ENCODE results near the gene PTPRJ.

The PTPRJ gene

DNA sequence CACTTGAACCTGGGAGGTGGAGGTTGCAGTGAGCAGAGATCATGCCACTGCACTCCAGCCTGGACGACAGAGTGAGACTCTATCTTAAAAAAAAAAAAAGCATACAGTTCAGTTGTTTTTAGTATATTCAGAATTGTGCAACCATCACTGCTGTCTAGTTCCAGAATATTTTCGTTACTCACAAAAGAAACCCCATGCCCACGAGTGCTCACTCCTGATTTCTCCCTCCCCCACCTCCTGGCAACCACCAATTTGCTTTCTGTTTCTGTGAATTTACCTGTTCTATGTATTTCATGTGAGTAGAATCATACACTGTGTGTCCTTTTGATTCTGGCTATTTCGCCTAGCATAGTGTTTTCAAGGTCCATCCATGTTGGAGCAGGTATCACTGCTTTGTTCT is 24.8 kb downstream of the PTPRJ start:
- H3K23ac ChIP-seq (ENCODE audit: low read length in 2 of 2) = no peak overlapping the region
- H3K27me3 ChIP-seq (ENCODE audit: control insufficient read depth in 1 of 2, insufficient read depth in 1 of 2, low read length in 2 of 2) = no peaks in the 10 kb centered on the region
- H2BK12ac ChIP-seq (ENCODE audit: low read length in 2 of 2) = no peak overlapping the region
- peaks cover 0 to 3% of the 10 kb centered on the region in 2 experiments for H3K36me3 ChIP-seq (ENCODE audit: control insufficient read depth in 1 of 2, insufficient read depth in 2 of 2, low read depth in 1 of 2, low read length in 2 of 2)
- H2BK120ac ChIP-seq (ENCODE audit: low read depth, low read length) = no peak overlapping the region
- no peak overlapping the region for H4K91ac ChIP-seq (ENCODE audit: low read length)
- H3K14ac ChIP-seq (ENCODE audit: low read length in 2 of 2) = no peak overlapping the region
- 83% methylated on average over 3 of the region's 4 CpGs for WGBS
- H3K4me1 ChIP-seq (ENCODE audit: control insufficient read depth, insufficient read depth, low read depth, low read length) = peaks cover 40% of the 10 kb centered on the region
- no peak overlapping the region for H3K4me2 ChIP-seq (ENCODE audit: low read length, poor library complexity, severe bottlenecking)
- no peak for DNase-seq
- no peak overlapping the region for H2BK5ac ChIP-seq (ENCODE audit: low read depth, low read length, poor library complexity, severe bottlenecking)
- H3K4ac ChIP-seq (ENCODE audit: low read depth in 1 of 2, low read length in 2 of 2) = no peak overlapping the region
- no peak overlapping the region for H3K27ac ChIP-seq (ENCODE audit: low read length, poor library complexity, severe bottlenecking)
- H2BK15ac ChIP-seq (ENCODE audit: low read depth, poor library complexity, severe bottlenecking) = no peak overlapping the region
- no peaks in the 10 kb centered on the region for H3K79me1 ChIP-seq (replicated peaks; ENCODE audit: low read length, poor library complexity, severe bottlenecking)
- no peak overlapping the region for H3K18ac ChIP-seq (ENCODE audit: low read depth in 1 of 2, low read length in 2 of 2)
- no peaks in the 10 kb centered on the region for H3K9me3 ChIP-seq (ENCODE audit: control insufficient read depth, low read length)
- H3K4me3 ChIP-seq (ENCODE audit: insufficient read depth in 1 of 2, low read depth in 1 of 2, low read length in 2 of 2) = peak overlapping the region in 1 of 2 experiments; percentile 1
- no peak overlapping the region for H2AFZ ChIP-seq (ENCODE audit: low read depth, low read length)
- no peak overlapping the region for H2AK5ac ChIP-seq (ENCODE audit: low read length, severe bottlenecking)
- H3K9ac ChIP-seq (ENCODE audit: low read length) = no peak overlapping the region
- no peak overlapping the region for H4K8ac ChIP-seq (ENCODE audit: low read length)

DNA sequence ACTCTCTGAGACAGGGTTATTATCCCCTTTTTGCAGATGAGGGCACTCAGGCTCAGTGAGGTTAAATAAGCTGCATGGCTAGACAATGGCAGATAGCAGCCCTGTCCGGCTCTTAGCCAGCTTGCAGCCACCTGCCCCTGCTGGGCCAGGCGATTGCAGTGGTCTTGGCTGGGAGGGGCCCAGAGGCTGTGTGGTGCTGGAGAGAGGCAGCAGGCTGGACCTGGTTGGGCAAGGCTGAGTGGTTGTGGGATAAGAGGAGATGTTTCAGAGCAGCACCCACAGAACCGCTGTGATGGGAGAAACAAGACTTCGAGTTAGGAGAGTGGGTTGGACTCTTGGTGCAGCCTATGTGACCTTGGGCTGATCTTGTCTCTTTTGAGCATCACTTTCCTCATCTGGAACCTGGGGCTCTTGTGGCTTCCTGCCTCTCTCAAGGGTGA is 25.5 kb downstream of the PTPRJ start:
- no peak overlapping the region for H3K23ac ChIP-seq (ENCODE audit: low read length in 2 of 2)
- H3K79me1 ChIP-seq (replicated peaks; ENCODE audit: low read length, poor library complexity, severe bottlenecking) = no peaks in the 10 kb centered on the region
- no peak overlapping the region for H3K4me3 ChIP-seq (ENCODE audit: insufficient read depth in 1 of 2, low read depth in 1 of 2, low read length in 2 of 2)
- no peak overlapping the region for H3K4ac ChIP-seq (ENCODE audit: low read depth in 1 of 2, low read length in 2 of 2)
- peak overlapping the region; percentile 8 for H2AK5ac ChIP-seq (ENCODE audit: low read length, severe bottlenecking)
- no peak overlapping the region for H3K14ac ChIP-seq (ENCODE audit: low read length in 2 of 2)
- no peak for DNase-seq
- H3K27me3 ChIP-seq (ENCODE audit: control insufficient read depth in 1 of 2, insufficient read depth in 1 of 2, low read length in 2 of 2) = no peaks in the 10 kb centered on the region
- H4K8ac ChIP-seq (ENCODE audit: low read length) = no peak overlapping the region
- peaks cover 0 to 3% of the 10 kb centered on the region in 2 experiments for H3K36me3 ChIP-seq (ENCODE audit: control insufficient read depth in 1 of 2, insufficient read depth in 2 of 2, low read depth in 1 of 2, low read length in 2 of 2)
- no peak overlapping the region for H4K91ac ChIP-seq (ENCODE audit: low read length)
- no peak overlapping the region for H2BK120ac ChIP-seq (ENCODE audit: low read depth, low read length)
- H3K9me3 ChIP-seq (ENCODE audit: control insufficient read depth, low read length) = no peaks in the 10 kb centered on the region
- H3K4me2 ChIP-seq (ENCODE audit: low read length, poor library complexity, severe bottlenecking) = no peak overlapping the region
- H3K27ac ChIP-seq (ENCODE audit: low read length, poor library complexity, severe bottlenecking) = peak overlapping the region; percentile 11
- peak overlapping the region in 1 of 2 experiments; percentile 21 for H2BK12ac ChIP-seq (ENCODE audit: low read length in 2 of 2)
- peak overlapping the region; percentile 16 to 71 for H3K18ac ChIP-seq (ENCODE audit: low read depth in 1 of 2, low read length in 2 of 2)
- WGBS = 81% methylated on average over 4 of the region's 4 CpGs
- H3K4me1 ChIP-seq (ENCODE audit: control insufficient read depth, insufficient read depth, low read depth, low read length) = peaks cover 35% of the 10 kb centered on the region
- H2BK5ac ChIP-seq (ENCODE audit: low read depth, low read length, poor library complexity, severe bottlenecking) = no peak overlapping the region
- no peak overlapping the region for H2BK15ac ChIP-seq (ENCODE audit: low read depth, poor library complexity, severe bottlenecking)
- peak overlapping the region; percentile 58 for H3K9ac ChIP-seq (ENCODE audit: low read length)
- no peak overlapping the region for H2AFZ ChIP-seq (ENCODE audit: low read depth, low read length)

DNA sequence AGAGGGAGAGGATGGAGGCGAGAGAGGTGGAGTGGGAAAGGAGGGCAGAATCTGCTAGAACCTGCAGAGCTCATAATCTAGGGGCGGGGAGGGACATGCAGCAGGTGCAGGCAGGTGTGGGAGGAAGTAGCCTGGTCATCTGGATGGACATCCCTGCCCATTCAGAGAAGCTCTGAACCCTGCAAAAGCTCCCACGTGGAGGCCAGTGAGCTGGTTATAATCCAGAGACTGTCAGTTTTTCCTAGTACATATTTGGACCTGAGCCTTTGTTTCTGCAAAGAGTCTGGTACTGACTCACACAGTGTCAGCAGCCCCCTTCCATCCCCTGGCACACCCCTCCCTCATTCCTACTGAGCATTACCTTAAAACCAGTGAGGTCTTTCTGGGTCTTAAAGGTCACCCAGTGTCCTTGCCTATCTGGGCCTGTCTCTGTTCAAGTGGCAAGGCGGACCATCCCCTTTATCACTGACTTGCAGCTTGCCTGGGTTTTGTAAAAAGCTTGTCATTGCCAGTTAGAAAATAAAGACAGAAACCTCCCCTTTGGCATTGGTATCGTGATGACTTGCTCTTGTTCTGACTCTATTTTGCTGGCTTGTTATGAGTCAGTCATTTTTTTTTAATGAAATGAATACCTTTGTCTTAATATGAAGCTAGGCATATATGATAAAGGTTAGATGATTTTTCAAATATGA is 26.1 kb downstream of the PTPRJ start:
- Histone ChIP-seq H4K91ac (ENCODE audit: low read length) (no peak overlapping the region), H3K9me3 (ENCODE audit: control insufficient read depth, low read length) (no peaks in the 10 kb centered on the region), H3K27me3 (ENCODE audit: control insufficient read depth in 1 of 2, insufficient read depth in 1 of 2, low read length in 2 of 2) (no peaks in the 10 kb centered on the region), H3K4me3 (ENCODE audit: insufficient read depth in 1 of 2, low read depth in 1 of 2, low read length in 2 of 2) (peak overlapping the region in 1 of 2 experiments; percentile 36), H3K4ac (ENCODE audit: low read depth in 1 of 2, low read length in 2 of 2) (no peak overlapping the region), H4K8ac (ENCODE audit: low read length) (no peak overlapping the region), H3K9ac (ENCODE audit: low read length) (peak overlapping the region; percentile 58), H3K36me3 (ENCODE audit: control insufficient read depth in 1 of 2, insufficient read depth in 2 of 2, low read depth in 1 of 2, low read length in 2 of 2) (peaks cover 0 to 5% of the 10 kb centered on the region in 2 experiments), H3K23ac (ENCODE audit: low read length in 2 of 2) (no peak overlapping the region), H3K27ac (ENCODE audit: low read length, poor library complexity, severe bottlenecking) (peak overlapping the region; percentile 43), H3K18ac (ENCODE audit: low read depth in 1 of 2, low read length in 2 of 2) (no peak overlapping the region), H2BK120ac (ENCODE audit: low read depth, low read length) (no peak overlapping the region), H3K79me1 (replicated peaks; ENCODE audit: low read length, poor library complexity, severe bottlenecking) (no peaks in the 10 kb centered on the region), H3K14ac (ENCODE audit: low read length in 2 of 2) (no peak overlapping the region), H2BK12ac (ENCODE audit: low read length in 2 of 2) (no peak overlapping the region), H3K4me1 (ENCODE audit: control insufficient read depth, insufficient read depth, low read depth, low read length) (peaks cover 32% of the 10 kb centered on the region), H2BK15ac (ENCODE audit: low read depth, poor library complexity, severe bottlenecking) (no peak overlapping the region), H2AK5ac (ENCODE audit: low read length, severe bottlenecking) (no peak overlapping the region), H3K4me2 (ENCODE audit: low read length, poor library complexity, severe bottlenecking) (no peak overlapping the region), H2BK5ac (ENCODE audit: low read depth, low read length, poor library complexity, severe bottlenecking) (no peak overlapping the region), H2AFZ (ENCODE audit: low read depth, low read length) (no peak overlapping the region)
- 80% methylated on average over 5 of the region's 5 CpGs for WGBS
- DNase-seq = peak; percentile 45

DNA sequence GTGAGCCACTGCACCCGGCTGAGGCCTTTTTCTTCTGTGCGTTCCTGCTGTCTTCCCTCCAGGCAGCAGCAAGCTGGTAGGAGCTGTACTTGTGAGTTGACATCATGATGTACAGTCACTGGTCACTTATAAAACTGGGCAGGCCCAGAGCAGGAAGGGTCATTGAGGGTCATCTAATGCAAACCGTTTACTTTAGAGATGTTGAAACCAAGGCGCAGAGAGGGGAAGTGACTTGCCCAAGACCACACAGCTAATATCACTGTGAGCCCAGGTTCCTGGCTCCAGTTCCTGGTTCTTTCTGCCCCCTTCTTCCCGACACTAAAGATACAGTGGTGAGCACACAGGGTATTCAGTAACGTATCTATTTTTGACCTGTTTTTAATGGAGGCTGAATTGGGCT is 27.3 kb downstream of the PTPRJ start:
- peak; percentile 53 for DNase-seq
- H3K14ac ChIP-seq (ENCODE audit: low read length in 2 of 2) = no peak overlapping the region
- no peak overlapping the region for H3K27ac ChIP-seq (ENCODE audit: low read length, poor library complexity, severe bottlenecking)
- H3K4ac ChIP-seq (ENCODE audit: low read depth in 1 of 2, low read length in 2 of 2) = no peak overlapping the region
- no peaks in the 10 kb centered on the region for H3K27me3 ChIP-seq (ENCODE audit: control insufficient read depth in 1 of 2, insufficient read depth in 1 of 2, low read length in 2 of 2)
- no peak overlapping the region for H2BK12ac ChIP-seq (ENCODE audit: low read length in 2 of 2)
- H3K79me1 ChIP-seq (replicated peaks; ENCODE audit: low read length, poor library complexity, severe bottlenecking) = no peaks in the 10 kb centered on the region
- no peak overlapping the region for H3K23ac ChIP-seq (ENCODE audit: low read length in 2 of 2)
- no peaks in the 10 kb centered on the region for H3K9me3 ChIP-seq (ENCODE audit: control insufficient read depth, low read length)
- no peak overlapping the region for H4K8ac ChIP-seq (ENCODE audit: low read length)
- H2BK15ac ChIP-seq (ENCODE audit: low read depth, poor library complexity, severe bottlenecking) = no peak overlapping the region
- H2BK5ac ChIP-seq (ENCODE audit: low read depth, low read length, poor library complexity, severe bottlenecking) = no peak overlapping the region
- H3K4me2 ChIP-seq (ENCODE audit: low read length, poor library complexity, severe bottlenecking) = no peak overlapping the region
- H2AFZ ChIP-seq (ENCODE audit: low read depth, low read length) = no peak overlapping the region
- H2BK120ac ChIP-seq (ENCODE audit: low read depth, low read length) = no peak overlapping the region
- no peak overlapping the region for H2AK5ac ChIP-seq (ENCODE audit: low read length, severe bottlenecking)
- no peak overlapping the region for H3K4me3 ChIP-seq (ENCODE audit: insufficient read depth in 1 of 2, low read depth in 1 of 2, low read length in 2 of 2)
- H4K91ac ChIP-seq (ENCODE audit: low read length) = no peak overlapping the region
- H3K36me3 ChIP-seq (ENCODE audit: control insufficient read depth in 1 of 2, insufficient read depth in 2 of 2, low read depth in 1 of 2, low read length in 2 of 2) = peaks cover 0 to 5% of the 10 kb centered on the region in 2 experiments
- WGBS = 83% methylated on average over 6 of the region's 6 CpGs
- H3K9ac ChIP-seq (ENCODE audit: low read length) = no peak overlapping the region
- H3K4me1 ChIP-seq (ENCODE audit: control insufficient read depth, insufficient read depth, low read depth, low read length) = peaks cover 26% of the 10 kb centered on the region
- H3K18ac ChIP-seq (ENCODE audit: low read depth in 1 of 2, low read length in 2 of 2) = no peak overlapping the region
